ENCODE data around the gene DHRS3. TPM values are rescaled to one million over a fixed set of nuclear protein-coding genes. Genes with fewer than 3 reads are reported as not detected.

The DHRS3 gene
- total and polyA plus RNA-seq, 2 of the 13 experiments (the other 11 are each of a cell fraction or from before 2014, with no cell fraction given): 48.5 to 90.5 TPM

- TF ChIP-seq ZNF614 (CRISPR knock-in tag; IDR thresholded peaks at IDR 0.05; ENCODE audit: borderline replicate concordance) (peak; percentile 68; the same call in 1 of the 2 replicates), ARID5B (CRISPR knock-in tag; IDR thresholded peaks at IDR 0.05) (peak; percentile 89), ZKSCAN5 (CRISPR knock-in tag; IDR thresholded peaks at IDR 0.05) (peak; percentile 66; the same call in 1 of the 2 replicates), ZNF879 (CRISPR knock-in tag; IDR thresholded peaks at IDR 0.05) (no peak), MBNL3 (CRISPR knock-in tag; conservative IDR thresholded peaks at IDR 0.05) (no peak), HNF1B (CRISPR knock-in tag; IDR thresholded peaks at IDR 0.05) (peak; percentile 82), PHF21A (CRISPR knock-in tag; IDR thresholded peaks at IDR 0.05) (peak; percentile 90), ZMAT3 (CRISPR knock-in tag; conservative IDR thresholded peaks at IDR 0.05) (peak; percentile 22; the same call in 1 of the 2 replicates), SMYD3 (CRISPR knock-in tag; IDR thresholded peaks at IDR 0.05) (0 out of 2 replicates have a peak, but pooled peaks have one; percentile 37), MATR3 (CRISPR knock-in tag; IDR thresholded peaks at IDR 0.05) (no peak), STAG1 (CRISPR knock-in tag; IDR thresholded peaks at IDR 0.05) (no peak; the same call in 1 of the 2 replicates), ZNF496 (CRISPR knock-in tag; IDR thresholded peaks at IDR 0.05; ENCODE audit: insufficient replicate concordance) (no peak), ZBTB2 (CRISPR knock-in tag; IDR thresholded peaks at IDR 0.05; ENCODE audit: low read depth) (peak; percentile 57; the same call in 1 of the 2 replicates), REXO4 (CRISPR knock-in tag; IDR thresholded peaks at IDR 0.05; ENCODE audit: borderline replicate concordance) (no peak), ZNF670 (CRISPR knock-in tag; IDR thresholded peaks at IDR 0.05; ENCODE audit: borderline replicate concordance) (peak; percentile 67; the same call in 1 of the 2 replicates), ZNF841 (CRISPR knock-in tag; IDR thresholded peaks at IDR 0.05; ENCODE audit: borderline replicate concordance) (no peak), HOXA7 (CRISPR knock-in tag; IDR thresholded peaks at IDR 0.05) (no peak), ZNF124 (CRISPR knock-in tag; IDR thresholded peaks at IDR 0.05) (no peak), CENPBD1 (CRISPR knock-in tag; IDR thresholded peaks at IDR 0.05; ENCODE audit: borderline replicate concordance, low read depth) (0 out of 2 replicates have a peak, but pooled peaks have one; percentile 27), ZNF557 (CRISPR knock-in tag; IDR thresholded peaks at IDR 0.05) (no peak), ZBTB26 (CRISPR knock-in tag; IDR thresholded peaks at IDR 0.05; ENCODE audit: borderline replicate concordance) (no peak)
Measured at GRCh38 chr1:12618965-12619791, 1.2 kb upstream of the DHRS3 start (continued).
